Measurements from ENCODE around the gene GPC3.

Gene GPC3

DNA sequence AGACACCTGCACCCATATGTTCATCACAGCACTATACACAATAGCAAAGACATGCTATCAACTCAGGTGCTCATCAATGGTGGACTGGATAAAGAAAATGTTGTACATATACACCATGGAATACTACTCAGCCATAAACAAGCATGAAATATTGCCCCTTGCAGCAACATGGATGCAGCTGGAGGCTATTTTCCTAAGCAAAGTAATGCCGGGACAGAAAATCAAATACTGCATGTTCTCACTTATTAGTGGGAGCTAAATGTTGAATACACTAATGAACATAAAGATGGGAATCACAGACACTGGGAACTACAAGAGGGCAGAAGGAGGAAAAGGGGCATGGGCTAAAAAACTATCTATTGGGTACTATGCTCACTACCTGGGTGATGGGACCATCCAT, 278.5 kb downstream of the GPC3 start:
- DNase-seq = no peak
- no peak overlapping the region for H3K27ac ChIP-seq
- in situ Hi-C loops (cut with HindIII; ENCODE audit: low pct_ligation_motif_present, low sequenced_read_pairs) = no loop called here
- no peak overlapping the region for H3K4me3 ChIP-seq (ENCODE audit: low read depth, low read length)
- no peaks in the 10 kb centered on the region for H3K27me3 ChIP-seq (replicated peaks)
- no peaks in the 10 kb centered on the region for H3K36me3 ChIP-seq (replicated peaks)
- TF ChIP-seq, protein P1, sequence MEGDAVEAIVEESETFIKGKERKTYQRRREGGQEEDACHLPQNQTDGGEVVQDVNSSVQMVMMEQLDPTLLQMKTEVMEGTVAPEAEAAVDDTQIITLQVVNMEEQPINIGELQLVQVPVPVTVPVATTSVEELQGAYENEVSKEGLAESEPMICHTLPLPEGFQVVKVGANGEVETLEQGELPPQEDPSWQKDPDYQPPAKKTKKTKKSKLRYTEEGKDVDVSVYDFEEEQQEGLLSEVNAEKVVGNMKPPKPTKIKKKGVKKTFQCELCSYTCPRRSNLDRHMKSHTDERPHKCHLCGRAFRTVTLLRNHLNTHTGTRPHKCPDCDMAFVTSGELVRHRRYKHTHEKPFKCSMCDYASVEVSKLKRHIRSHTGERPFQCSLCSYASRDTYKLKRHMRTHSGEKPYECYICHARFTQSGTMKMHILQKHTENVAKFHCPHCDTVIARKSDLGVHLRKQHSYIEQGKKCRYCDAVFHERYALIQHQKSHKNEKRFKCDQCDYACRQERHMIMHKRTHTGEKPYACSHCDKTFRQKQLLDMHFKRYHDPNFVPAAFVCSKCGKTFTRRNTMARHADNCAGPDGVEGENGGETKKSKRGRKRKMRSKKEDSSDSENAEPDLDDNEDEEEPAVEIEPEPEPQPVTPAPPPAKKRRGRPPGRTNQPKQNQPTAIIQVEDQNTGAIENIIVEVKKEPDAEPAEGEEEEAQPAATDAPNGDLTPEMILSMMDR (IDR thresholded peaks at IDR 0.05; ENCODE audit: low read depth, low read length, missing control alignments) = no peak

DNA sequence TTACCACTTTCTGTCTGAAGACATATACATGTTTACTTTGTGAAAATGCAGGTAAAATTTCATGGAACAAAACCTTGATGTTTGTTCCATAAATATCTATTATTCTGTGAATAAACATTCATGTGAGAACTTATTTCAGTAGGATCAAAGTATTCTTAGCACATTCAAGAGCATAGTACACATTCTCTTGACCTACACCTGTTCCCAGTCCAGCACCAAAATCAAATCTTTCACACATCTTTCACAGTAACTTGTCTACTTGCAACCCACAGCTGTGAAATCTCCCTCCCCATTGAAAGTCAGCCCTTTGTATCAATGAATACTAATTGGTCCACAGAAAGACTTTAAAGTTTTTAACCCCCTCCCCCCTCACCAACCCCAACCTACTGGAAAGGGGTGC, 283.2 kb downstream of the GPC3 start:
- in situ Hi-C loops (cut with HindIII; ENCODE audit: low pct_ligation_motif_present, low sequenced_read_pairs) = no loop called here
- DNase-seq = no peak
- TF ChIP-seq, protein P1 (IDR thresholded peaks at IDR 0.05; ENCODE audit: low read depth, low read length, missing control alignments) = no peak
- H3K36me3 ChIP-seq (replicated peaks) = no peaks in the 10 kb centered on the region
- no peak overlapping the region for H3K4me3 ChIP-seq (ENCODE audit: low read depth, low read length)
- H3K27me3 ChIP-seq (replicated peaks) = no peaks in the 10 kb centered on the region
- H3K27ac ChIP-seq = no peak overlapping the region

DNA sequence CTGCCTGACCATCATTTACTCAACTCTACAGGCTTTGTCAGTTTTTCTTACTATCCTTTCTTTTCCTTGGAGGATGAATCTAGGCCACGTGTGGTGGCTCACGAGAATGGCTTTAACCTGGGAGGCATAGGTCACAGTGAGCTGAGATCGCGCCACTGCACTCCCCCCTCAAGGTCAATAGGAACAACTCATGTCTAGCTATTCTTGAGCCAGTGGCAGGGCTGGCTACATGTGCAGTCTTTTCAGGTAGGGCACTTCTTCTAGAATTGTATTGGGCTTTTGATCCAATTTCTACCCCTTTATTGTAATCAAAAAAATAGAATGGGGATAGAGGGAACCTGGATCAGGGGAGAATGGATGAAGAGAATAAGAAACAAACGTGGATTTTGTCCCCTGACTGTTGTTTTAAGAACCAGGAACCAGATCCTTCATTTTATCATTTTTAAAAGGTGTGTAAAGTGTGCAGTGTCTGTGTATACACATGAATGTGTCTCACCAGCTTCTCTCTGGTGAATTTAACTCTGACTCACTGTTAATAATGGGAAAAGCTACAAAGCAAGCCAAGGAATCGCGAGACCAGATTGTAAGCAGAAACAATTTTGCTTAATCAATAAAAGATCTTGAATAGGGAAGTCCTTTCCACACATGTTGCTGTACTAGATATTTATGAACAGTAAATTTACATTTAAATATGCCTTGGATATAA, 286.2 kb downstream of the GPC3 start:
- TF ChIP-seq, protein P1 (IDR thresholded peaks at IDR 0.05; ENCODE audit: low read depth, low read length, missing control alignments) = no peak
- DNase-seq = no peak
- Histone ChIP-seq H3K27ac (no peak overlapping the region), H3K4me3 (ENCODE audit: low read depth, low read length) (no peak overlapping the region), H3K36me3 (replicated peaks) (no peaks in the 10 kb centered on the region), H3K27me3 (replicated peaks) (no peaks in the 10 kb centered on the region)
- in situ Hi-C loops (cut with HindIII; ENCODE audit: low pct_ligation_motif_present, low sequenced_read_pairs) = no loop called here

DNA sequence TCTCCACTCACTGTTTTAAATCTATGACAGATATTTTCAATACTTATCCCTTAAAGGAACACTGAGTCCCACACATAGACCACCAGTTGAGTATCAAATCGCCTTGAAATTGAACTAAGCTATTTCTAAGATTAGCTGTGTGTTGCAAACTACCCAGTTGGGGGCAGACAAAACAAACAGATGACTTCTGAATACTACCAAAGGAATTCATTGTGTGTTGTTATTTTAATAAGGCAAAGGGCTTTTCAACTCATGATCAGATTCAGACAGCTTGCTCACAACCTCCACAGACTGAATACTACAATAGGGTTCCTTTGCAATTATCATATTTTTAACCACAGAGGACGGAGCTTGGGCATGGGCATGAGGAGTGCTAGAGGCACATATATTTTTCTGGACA, 287.1 kb downstream of the GPC3 start:
- H3K27me3 ChIP-seq (replicated peaks) = no peaks in the 10 kb centered on the region
- DNase-seq = peak; percentile 35
- no peak overlapping the region for H3K27ac ChIP-seq
- H3K36me3 ChIP-seq (replicated peaks) = no peaks in the 10 kb centered on the region
- TF ChIP-seq, protein P1 (IDR thresholded peaks at IDR 0.05; ENCODE audit: low read depth, low read length, missing control alignments) = peak; percentile 16
- in situ Hi-C loops (cut with HindIII; ENCODE audit: low pct_ligation_motif_present, low sequenced_read_pairs) = no loop called here
- no peak overlapping the region for H3K4me3 ChIP-seq (ENCODE audit: low read depth, low read length)

DNA sequence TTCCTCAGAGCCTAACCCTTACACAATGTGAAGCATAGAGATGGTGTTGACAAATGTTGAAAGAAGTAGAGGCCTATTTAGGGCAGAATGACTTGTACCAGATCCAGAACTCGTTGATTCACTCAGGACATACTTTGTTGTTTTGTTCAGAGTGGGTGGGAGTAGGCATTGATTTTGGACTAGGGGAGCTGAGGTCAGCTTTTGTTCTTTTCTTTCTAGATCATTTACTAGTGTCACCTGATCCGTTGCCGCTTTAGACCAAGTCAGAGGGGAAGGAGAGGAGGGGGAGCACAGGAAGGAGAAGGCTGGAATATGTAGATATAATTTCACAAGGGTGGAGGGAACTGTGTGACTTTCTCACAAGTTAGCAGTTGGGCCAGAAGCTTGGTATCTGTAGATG, 287.7 kb downstream of the GPC3 start:
- in situ Hi-C loops (cut with HindIII; ENCODE audit: low pct_ligation_motif_present, low sequenced_read_pairs) = no loop called here
- no peak overlapping the region for H3K4me3 ChIP-seq (ENCODE audit: low read depth, low read length)
- no peaks in the 10 kb centered on the region for H3K27me3 ChIP-seq (replicated peaks)
- no peak for DNase-seq
- TF ChIP-seq, protein P1 (IDR thresholded peaks at IDR 0.05; ENCODE audit: low read depth, low read length, missing control alignments) = no peak
- H3K36me3 ChIP-seq (replicated peaks) = no peaks in the 10 kb centered on the region
- no peak overlapping the region for H3K27ac ChIP-seq

Measured in brain microvascular endothelial cell (primary cell).